Measurements from ENCODE around the gene NR5A2.

DNA sequence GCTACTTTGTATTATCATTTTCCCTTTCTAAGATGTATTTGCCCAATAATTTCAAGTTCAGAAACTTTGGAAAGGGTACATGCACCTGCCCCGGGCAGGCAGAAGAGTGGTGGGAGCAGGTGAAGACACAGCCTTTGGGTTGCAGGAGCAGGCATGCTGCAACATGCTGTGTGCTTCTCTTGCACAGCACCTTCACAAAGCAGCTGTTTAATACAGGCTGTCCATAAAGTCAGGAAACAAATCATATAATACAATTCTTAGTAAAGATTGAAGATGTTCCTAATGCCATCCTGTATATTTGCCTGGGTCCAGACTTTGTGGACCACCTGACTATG is 199.4 kb downstream of the NR5A2 start:
- TF ChIP-seq, protein P1, sequence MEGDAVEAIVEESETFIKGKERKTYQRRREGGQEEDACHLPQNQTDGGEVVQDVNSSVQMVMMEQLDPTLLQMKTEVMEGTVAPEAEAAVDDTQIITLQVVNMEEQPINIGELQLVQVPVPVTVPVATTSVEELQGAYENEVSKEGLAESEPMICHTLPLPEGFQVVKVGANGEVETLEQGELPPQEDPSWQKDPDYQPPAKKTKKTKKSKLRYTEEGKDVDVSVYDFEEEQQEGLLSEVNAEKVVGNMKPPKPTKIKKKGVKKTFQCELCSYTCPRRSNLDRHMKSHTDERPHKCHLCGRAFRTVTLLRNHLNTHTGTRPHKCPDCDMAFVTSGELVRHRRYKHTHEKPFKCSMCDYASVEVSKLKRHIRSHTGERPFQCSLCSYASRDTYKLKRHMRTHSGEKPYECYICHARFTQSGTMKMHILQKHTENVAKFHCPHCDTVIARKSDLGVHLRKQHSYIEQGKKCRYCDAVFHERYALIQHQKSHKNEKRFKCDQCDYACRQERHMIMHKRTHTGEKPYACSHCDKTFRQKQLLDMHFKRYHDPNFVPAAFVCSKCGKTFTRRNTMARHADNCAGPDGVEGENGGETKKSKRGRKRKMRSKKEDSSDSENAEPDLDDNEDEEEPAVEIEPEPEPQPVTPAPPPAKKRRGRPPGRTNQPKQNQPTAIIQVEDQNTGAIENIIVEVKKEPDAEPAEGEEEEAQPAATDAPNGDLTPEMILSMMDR (IDR thresholded peaks at IDR 0.05), result no peak
- TF ChIP-seq POLR2A (IDR thresholded peaks at IDR 0.05) (no peak), EP300 (IDR thresholded peaks at IDR 0.05) (no peak)
